Adrenal gland (tissue), 5 donors: ENCODE measurements around the gene ATG2B.

Experiments used
- CTCF ChIP-seq, 6 experiments: fragments of 450-650 bp in 4 of 6; fragments of 200-600 bp in 2 of 6; sonication (generic) in 1 of 6; IDR thresholded peaks; 1 replicate in 5 of 6; 2 replicates in 1 of 6; pipeline versions ENCODE4 v1.5.1 to v1.8.0; 2016 to 2021; ENCODE audit warnings: antibody characterized with exemption in 6 of 6, mild to moderate bottlenecking in 2 of 6, moderate library complexity in 1 of 6
- POLR2A ChIP-seq, 2 donors: fragments of 450-650 bp; IDR thresholded peaks; one replicate each; pipeline ENCODE4 v1.6.1; 2017; ENCODE audit warnings: antibody characterized with exemption in 2 of 2, mild to moderate bottlenecking in 2 of 2, moderate library complexity in 1 of 2
- donor health status: DM: no; HTN: no; CAD: no.

GRCh38 chr14:96285667-96286066 is 77.5 kb downstream of the ATG2B start:
- no peak for TF ChIP-seq CTCF (IDR thresholded peaks at IDR 0.05)
- TF ChIP-seq POLR2A (IDR thresholded peaks at IDR 0.05), result no peak
